Mesothelial cell of epicardium (in vitro differentiated cells): Measurements from ENCODE around the gene PPP1R9A. TPM values are rescaled to one million over a fixed set of nuclear protein-coding genes. Genes with fewer than 3 reads are reported as not detected.

Experiments used
- DNase-seq, 2 experiments: peaks; one replicate each; pipeline ENCODE4 v3.0.0; 2021; ENCODE audit warnings: low spot score in 2 of 2; ENCODE audit not compliant: unreplicated experiment in 2 of 2
- H3K27ac Mint-ChIP-seq: 2 replicates; pipeline ENCODE4 v1.8.0; 2021; ENCODE audit warnings: mixed read lengths
- H3K27me3 Mint-ChIP-seq: 2 replicates; pipeline ENCODE4 v1.8.0; 2021; ENCODE audit warnings: low read depth, mixed read lengths
- H3K36me3 Mint-ChIP-seq: 2 replicates; pipeline ENCODE4 v1.8.0; 2021; ENCODE audit warnings: mixed read lengths
- H3K4me1 Mint-ChIP-seq: 2 replicates; pipeline ENCODE4 v1.8.0; 2021; ENCODE audit warnings: mixed read lengths
- H3K4me3 Mint-ChIP-seq: 2 replicates; pipeline ENCODE4 v1.8.0; 2021; ENCODE audit warnings: mild to moderate bottlenecking, moderate library complexity, mixed read lengths
- H3K9me3 Mint-ChIP-seq: 2 replicates; pipeline ENCODE4 v1.8.0; 2021; ENCODE audit warnings: mixed read lengths
- total RNA-seq: library from RNA; stranded (reverse); gene quantifications from 3 replicates; pipeline ENCODE4 v1.2.1, GENCODE V29; 2021
- TF ChIP-seq, protein P1 (sequence below): fragments of 200-600 bp; sonication (generic); IDR thresholded peaks from one replicate; pipeline ENCODE4 v1.5.0; 2021; ENCODE audit warnings: antibody characterized with exemption; ENCODE audit not compliant: unreplicated experiment

PPP1R9A gene
- total RNA-seq, 1 donor from 2014 or later = 39.3 TPM

DNA sequence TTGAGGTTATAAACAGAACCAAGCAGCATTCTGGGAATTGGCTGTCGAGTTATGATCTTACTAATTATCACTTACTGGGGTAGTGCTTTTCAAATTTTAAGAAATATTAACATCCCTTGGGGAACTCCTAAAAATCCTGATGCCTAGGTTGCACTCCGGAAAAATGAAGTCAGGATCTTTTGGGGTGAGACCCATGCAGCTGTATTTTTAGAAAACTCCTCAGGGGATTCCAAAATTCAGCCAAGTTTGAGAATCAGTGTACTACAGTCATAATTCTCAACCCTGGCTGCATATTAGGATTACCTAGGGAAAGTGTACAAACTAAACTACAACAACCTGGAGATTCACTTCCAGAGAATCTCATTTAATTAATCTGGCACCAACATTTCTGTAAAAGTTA is 17.2 kb upstream of the PPP1R9A start:
- H3K27me3 Mint-ChIP-seq = no peaks in the 10 kb centered on the region
- TF ChIP-seq, protein P1, sequence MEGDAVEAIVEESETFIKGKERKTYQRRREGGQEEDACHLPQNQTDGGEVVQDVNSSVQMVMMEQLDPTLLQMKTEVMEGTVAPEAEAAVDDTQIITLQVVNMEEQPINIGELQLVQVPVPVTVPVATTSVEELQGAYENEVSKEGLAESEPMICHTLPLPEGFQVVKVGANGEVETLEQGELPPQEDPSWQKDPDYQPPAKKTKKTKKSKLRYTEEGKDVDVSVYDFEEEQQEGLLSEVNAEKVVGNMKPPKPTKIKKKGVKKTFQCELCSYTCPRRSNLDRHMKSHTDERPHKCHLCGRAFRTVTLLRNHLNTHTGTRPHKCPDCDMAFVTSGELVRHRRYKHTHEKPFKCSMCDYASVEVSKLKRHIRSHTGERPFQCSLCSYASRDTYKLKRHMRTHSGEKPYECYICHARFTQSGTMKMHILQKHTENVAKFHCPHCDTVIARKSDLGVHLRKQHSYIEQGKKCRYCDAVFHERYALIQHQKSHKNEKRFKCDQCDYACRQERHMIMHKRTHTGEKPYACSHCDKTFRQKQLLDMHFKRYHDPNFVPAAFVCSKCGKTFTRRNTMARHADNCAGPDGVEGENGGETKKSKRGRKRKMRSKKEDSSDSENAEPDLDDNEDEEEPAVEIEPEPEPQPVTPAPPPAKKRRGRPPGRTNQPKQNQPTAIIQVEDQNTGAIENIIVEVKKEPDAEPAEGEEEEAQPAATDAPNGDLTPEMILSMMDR = no peak
- no peak overlapping the region for H3K27ac Mint-ChIP-seq
- H3K4me1 Mint-ChIP-seq = peaks cover 16% of the 10 kb centered on the region
- H3K4me3 Mint-ChIP-seq = no peak overlapping the region
- H3K9me3 Mint-ChIP-seq = peaks cover 5% of the 10 kb centered on the region
- H3K36me3 Mint-ChIP-seq = no peaks in the 10 kb centered on the region
- DNase-seq = no peak

DNA sequence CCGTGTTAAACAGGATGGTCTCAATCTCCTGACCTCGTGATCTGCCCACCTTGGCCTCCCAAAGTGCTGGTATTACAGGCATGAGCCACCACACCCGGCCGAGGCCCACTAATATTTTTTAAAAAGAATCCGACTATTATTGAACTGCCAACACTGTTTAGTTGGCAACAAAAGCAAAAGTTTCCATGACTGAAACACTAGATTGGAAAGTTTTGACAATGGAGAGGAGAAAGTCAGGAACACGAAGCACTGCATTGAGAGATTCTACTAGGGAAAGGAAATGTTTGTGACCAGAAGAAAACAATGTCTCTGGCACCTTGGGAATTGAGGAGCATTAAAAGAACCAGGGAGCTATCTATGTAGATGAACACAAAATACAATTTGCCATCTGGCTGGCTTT is 13.7 kb upstream of the PPP1R9A start:
- peaks cover 11% of the 10 kb centered on the region for H3K4me1 Mint-ChIP-seq
- no peak overlapping the region for H3K27ac Mint-ChIP-seq
- H3K36me3 Mint-ChIP-seq = no peaks in the 10 kb centered on the region
- peaks cover 5% of the 10 kb centered on the region for H3K9me3 Mint-ChIP-seq
- no peak overlapping the region for H3K4me3 Mint-ChIP-seq
- TF ChIP-seq, protein P1 = no peak
- DNase-seq = no peak
- H3K27me3 Mint-ChIP-seq = no peaks in the 10 kb centered on the region

DNA sequence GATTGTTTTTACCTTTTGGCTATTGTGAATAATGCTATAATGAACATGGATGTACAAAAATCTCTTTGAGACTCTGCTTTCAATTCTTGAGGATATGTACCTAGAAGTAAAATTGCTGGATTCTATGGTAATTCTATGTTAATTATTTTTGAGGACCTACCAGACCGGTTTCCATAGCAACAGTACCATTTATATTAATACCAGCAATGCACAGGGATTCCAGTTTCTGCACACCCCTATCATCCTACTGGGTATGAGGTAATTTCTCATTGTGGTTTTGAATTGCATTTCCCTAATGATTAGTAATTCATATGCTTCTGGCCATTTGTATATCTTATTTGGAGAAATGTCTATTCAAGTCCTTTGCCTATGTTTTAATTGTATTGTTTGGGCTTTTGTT is 9.9 kb upstream of the PPP1R9A start:
- Mint-ChIP-seq H3K36me3 (no peaks in the 10 kb centered on the region), H3K4me1 (no peaks in the 10 kb centered on the region), H3K9me3 (peaks cover 5% of the 10 kb centered on the region), H3K4me3 (no peak overlapping the region), H3K27me3 (no peaks in the 10 kb centered on the region), H3K27ac (no peak overlapping the region)
- no peak for DNase-seq
- TF ChIP-seq, protein P1 = no peak

DNA sequence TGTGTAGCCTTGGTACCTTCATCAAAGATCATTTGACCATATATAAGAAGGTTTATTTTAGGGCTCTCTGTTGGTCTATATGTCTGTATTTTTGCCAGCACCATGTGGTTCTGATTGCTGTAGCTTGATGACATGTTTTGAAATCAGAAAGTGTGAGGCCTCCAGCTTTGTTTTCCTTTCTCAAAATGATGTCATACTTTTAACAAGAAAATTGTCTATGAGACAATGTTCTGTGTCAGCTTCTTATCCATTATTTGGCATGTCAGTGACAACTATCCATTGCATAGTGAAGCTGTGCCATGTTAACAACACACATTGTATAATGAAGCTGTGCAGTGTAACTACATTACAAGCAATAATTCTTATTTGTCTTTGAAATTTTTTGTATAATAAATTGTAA is 9.1 kb upstream of the PPP1R9A start:
- DNase-seq = no peak
- H3K9me3 Mint-ChIP-seq = no peaks in the 10 kb centered on the region
- no peaks in the 10 kb centered on the region for H3K27me3 Mint-ChIP-seq
- H3K36me3 Mint-ChIP-seq = no peaks in the 10 kb centered on the region
- TF ChIP-seq, protein P1 = no peak
- H3K4me1 Mint-ChIP-seq = no peaks in the 10 kb centered on the region
- no peak overlapping the region for H3K4me3 Mint-ChIP-seq
- H3K27ac Mint-ChIP-seq = no peak overlapping the region

DNA sequence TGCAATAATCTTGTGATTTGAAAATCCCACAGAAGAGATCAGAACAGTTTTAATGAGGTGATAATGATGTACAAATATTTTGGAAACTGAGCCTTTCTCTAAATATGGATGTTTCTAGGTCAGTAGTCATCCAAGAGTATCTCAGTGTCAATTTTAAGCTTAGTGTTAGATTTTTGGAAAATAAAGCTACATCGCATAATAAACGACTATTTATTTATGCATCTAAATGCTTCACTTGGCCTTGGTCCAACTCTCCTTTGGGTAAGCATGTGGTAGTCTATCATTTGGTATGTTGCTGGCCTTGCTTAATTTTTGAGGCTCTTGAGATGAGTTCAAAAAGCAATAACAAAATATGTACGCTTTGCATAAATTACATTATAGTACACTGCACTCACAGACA is 5.4 kb upstream of the PPP1R9A start:
- Mint-ChIP-seq H3K27me3 (no peaks in the 10 kb centered on the region), H3K36me3 (no peaks in the 10 kb centered on the region), H3K4me1 (peaks cover 3% of the 10 kb centered on the region), H3K27ac (no peak overlapping the region), H3K4me3 (no peak overlapping the region), H3K9me3 (no peaks in the 10 kb centered on the region)
- DNase-seq = no peak
- TF ChIP-seq, protein P1 = no peak

DNA sequence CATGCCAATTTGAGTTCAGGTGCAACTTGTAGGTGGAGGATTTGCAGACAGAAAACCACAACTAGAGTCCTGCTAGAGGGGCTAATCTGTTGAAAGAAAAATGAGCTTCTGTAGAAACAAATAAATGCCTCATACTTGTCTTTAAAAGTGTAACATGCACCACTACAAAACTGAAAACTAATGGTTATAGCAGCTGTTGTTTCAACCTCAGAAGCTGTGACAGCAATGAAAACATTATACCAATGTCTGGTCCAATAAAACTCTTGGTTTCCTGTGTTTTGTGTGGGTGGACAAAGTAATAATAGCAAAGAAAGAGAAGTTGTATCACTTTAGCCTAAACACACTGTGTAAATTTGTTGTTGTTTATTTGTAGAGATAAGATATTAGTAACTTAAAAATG is 3.4 kb upstream of the PPP1R9A start:
- Mint-ChIP-seq H3K27ac (no peak overlapping the region), H3K9me3 (no peaks in the 10 kb centered on the region), H3K4me3 (no peak overlapping the region), H3K4me1 (peaks cover 7% of the 10 kb centered on the region), H3K27me3 (no peaks in the 10 kb centered on the region), H3K36me3 (no peaks in the 10 kb centered on the region)
- TF ChIP-seq, protein P1 = no peak
- no peak for DNase-seq
